Endothelial cell of umbilical vein (primary cell): ENCODE measurements around the gene SLC37A1.

Experiments used
- CTCF ChIP-seq, 2 donors: IDR thresholded peaks; 1 replicate in 1 of 2; 2 replicates in 1 of 2; pipeline ENCODE4 v1.5.1; 2011; ENCODE audit warnings: low read length in 2 of 2, mild to moderate bottlenecking in 2 of 2, moderate library complexity in 2 of 2, control low read depth in 1 of 2, inconsistent platforms in 1 of 2, low read depth in 1 of 2; ENCODE audit not compliant: insufficient read depth in 1 of 2; ENCODE audit errors: extremely low read depth in 1 of 2
- EZH2 ChIP-seq: IDR thresholded peaks from 2 replicates; pipeline ENCODE4 v1.6.1; 2012; ENCODE audit warnings: borderline replicate concordance, low read depth, mild to moderate bottlenecking, moderate library complexity, low read length, inconsistent platforms; ENCODE audit not compliant: severe bottlenecking
- FOS ChIP-seq: IDR thresholded peaks from 2 replicates; pipeline ENCODE4 v1.6.1; 2011; ENCODE audit warnings: mild to moderate bottlenecking, low read length, moderate library complexity, borderline replicate concordance; ENCODE audit not compliant: insufficient read depth
- GATA2 ChIP-seq: IDR thresholded peaks from 2 replicates; pipeline ENCODE4 v1.7.0; 2011; ENCODE audit warnings: low read depth, mild to moderate bottlenecking, moderate library complexity, mixed read lengths, low read length; ENCODE audit not compliant: insufficient read length, insufficient read depth
- JUN ChIP-seq: IDR thresholded peaks from 2 replicates; pipeline ENCODE4 v1.6.1; 2011; ENCODE audit warnings: borderline replicate concordance, low read depth; ENCODE audit not compliant: insufficient read length, insufficient read depth
- POLR2A ChIP-seq: IDR thresholded peaks from 2 replicates; pipeline ENCODE4 v1.6.1; 2012; ENCODE audit warnings: low read depth, mild to moderate bottlenecking, control low read depth, low read length
- POLR2AphosphoS5 ChIP-seq: IDR thresholded peaks from 2 replicates; pipeline ENCODE4 v1.6.1; 2012; ENCODE audit warnings: low read depth, mild to moderate bottlenecking, control low read depth, low read length, moderate library complexity; ENCODE audit not compliant: insufficient read depth
- TF ChIP-seq, protein P1 (sequence below): IDR thresholded peaks from 2 replicates; pipeline ENCODE4 v1.6.1; 2011; ENCODE audit not compliant: insufficient read depth, insufficient read length

DNA sequence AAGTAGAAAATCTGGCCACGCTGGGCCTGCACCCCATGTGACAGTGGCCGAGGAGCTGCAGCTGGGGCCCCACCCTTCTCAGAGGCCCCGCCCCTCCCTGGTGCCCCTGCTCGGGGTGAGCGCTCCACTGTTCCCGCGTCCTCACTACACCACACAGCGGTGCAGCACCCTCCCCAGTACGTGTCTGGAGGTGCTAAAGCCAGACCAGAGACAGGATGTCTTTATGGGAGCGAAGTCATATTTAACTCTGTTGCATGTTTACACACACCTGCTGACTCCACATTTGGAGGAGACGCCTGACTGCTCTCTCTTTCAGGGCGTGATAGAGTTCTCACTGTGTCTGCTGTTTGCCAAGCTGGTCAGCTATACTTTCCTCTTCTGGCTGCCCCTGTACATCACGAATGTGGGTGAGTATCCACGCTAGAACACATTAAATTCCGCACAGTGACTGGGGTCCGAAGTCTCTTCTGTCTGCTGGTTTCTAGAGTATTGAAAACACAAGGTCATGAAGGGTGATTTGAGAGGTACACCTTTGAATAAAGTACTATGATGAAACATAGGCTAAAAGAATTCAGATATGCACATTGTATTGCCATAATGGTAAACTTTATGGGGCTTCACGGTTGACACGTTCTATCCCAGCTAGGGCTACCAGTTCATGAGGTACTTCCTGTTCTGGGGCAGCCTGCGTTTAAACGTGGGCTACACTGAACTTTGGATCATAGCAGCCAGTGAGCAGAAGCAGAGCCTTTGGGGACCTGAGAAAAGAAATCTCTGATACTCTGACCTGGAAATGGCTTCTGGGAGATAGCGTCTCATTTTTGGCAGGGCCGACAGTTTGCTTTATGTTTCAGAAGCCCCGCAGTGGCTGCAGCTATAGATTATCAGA is 48.4 kb downstream of the SLC37A1 start:
- TF ChIP-seq CTCF (IDR thresholded peaks at IDR 0.05; ENCODE audit: extremely low read depth in 1 of 2, insufficient read depth in 1 of 2, low read depth in 1 of 2, low read length in 2 of 2) (no peak), POLR2AphosphoS5 (no peak), GATA2 (no peak), EZH2 (no peak), FOS (no peak), JUN (no peak), POLR2A (no peak)
- TF ChIP-seq, protein P1, sequence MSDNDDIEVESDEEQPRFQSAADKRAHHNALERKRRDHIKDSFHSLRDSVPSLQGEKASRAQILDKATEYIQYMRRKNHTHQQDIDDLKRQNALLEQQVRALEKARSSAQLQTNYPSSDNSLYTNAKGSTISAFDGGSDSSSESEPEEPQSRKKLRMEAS, result no peak
